SK-N-SH (cell line): ENCODE measurements around the gene NFILZ.

Experiments used
- EZH2phosphoT487 ChIP-seq: fragments of 200-600 bp; sonication (generic); IDR thresholded peaks from 2 replicates; pipeline ENCODE4 v1.6.1; 2017; ENCODE audit warnings: low read depth, mixed run types, mild to moderate bottlenecking, antibody characterized with exemption, moderate library complexity, borderline replicate concordance
- FOXJ3 ChIP-seq: sonication (generic); formaldehyde crosslinking; IDR thresholded peaks from 2 replicates; pipeline ENCODE4 v1.5.1; 2020; ENCODE audit warnings: mild to moderate bottlenecking, missing genetic modification reagents
- MXI1 ChIP-seq: IDR thresholded peaks from 2 replicates; pipeline ENCODE4 v1.6.1; 2012; ENCODE audit warnings: mild to moderate bottlenecking, low read depth, low read length, improper control_type of control experiment
- NFIC ChIP-seq: IDR thresholded peaks from 2 replicates; pipeline ENCODE4 v1.4.0; 2012; ENCODE audit warnings: borderline replicate concordance
- POLR2AphosphoS5 ChIP-seq: IDR thresholded peaks from 2 replicates; pipeline ENCODE4 v1.6.1; 2012; ENCODE audit warnings: low read depth, low read length
- SIN3A ChIP-seq: IDR thresholded peaks from 2 replicates; pipeline ENCODE4 v1.6.1; 2012; ENCODE audit warnings: low read depth, mild to moderate bottlenecking, low read length, moderate library complexity, borderline replicate concordance
- TF ChIP-seq, protein P1 (sequence below): fragments of 200-600 bp; sonication (generic); IDR thresholded peaks from 2 replicates; pipeline ENCODE4 v1.6.1; 2017; ENCODE audit warnings: antibody characterized with exemption, mild to moderate bottlenecking, moderate library complexity

DNA sequence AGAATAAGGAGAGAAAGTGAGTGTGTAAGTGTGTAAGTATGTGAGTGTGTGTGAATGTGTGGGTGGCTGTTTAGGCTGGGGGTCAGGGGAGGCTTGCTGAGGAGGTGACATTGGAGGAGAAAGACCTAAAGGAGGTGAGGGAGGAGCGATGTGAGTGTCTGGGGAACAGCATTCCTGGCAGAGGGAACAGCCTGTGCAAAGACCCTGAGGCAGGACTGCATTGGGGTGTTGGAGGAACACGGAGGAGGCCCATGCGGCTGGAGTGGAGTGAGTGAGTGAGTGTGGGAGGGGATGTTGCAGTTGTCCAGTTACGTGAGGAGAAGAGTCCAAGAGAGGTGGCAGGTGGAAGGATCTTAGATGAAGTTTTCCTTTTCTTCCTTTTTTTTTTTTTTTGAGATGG, 31.8 kb downstream of the NFILZ start:
- TF ChIP-seq NFIC (no peak), SIN3A (no peak), POLR2AphosphoS5 (no peak), MXI1 (no peak), FOXJ3 (CRISPR knock-in tag) (no peak), EZH2phosphoT487 (no peak)
- TF ChIP-seq, protein P1, sequence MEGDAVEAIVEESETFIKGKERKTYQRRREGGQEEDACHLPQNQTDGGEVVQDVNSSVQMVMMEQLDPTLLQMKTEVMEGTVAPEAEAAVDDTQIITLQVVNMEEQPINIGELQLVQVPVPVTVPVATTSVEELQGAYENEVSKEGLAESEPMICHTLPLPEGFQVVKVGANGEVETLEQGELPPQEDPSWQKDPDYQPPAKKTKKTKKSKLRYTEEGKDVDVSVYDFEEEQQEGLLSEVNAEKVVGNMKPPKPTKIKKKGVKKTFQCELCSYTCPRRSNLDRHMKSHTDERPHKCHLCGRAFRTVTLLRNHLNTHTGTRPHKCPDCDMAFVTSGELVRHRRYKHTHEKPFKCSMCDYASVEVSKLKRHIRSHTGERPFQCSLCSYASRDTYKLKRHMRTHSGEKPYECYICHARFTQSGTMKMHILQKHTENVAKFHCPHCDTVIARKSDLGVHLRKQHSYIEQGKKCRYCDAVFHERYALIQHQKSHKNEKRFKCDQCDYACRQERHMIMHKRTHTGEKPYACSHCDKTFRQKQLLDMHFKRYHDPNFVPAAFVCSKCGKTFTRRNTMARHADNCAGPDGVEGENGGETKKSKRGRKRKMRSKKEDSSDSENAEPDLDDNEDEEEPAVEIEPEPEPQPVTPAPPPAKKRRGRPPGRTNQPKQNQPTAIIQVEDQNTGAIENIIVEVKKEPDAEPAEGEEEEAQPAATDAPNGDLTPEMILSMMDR = no peak
